COLO829 (cell line): Measurements from ENCODE around the gene SUPT3H.
"Not testable (repeated sequence)": the region's sequence is repeated elsewhere in the genome, so short reads cannot be mapped to it uniquely, and the experiment has no call there.

ENCODE experiments used
- DNase-seq: peaks from one replicate; pipeline ENCODE4 v3.0.0; 2012; ENCODE audit warnings: low spot score

SUPT3H gene

DNA sequence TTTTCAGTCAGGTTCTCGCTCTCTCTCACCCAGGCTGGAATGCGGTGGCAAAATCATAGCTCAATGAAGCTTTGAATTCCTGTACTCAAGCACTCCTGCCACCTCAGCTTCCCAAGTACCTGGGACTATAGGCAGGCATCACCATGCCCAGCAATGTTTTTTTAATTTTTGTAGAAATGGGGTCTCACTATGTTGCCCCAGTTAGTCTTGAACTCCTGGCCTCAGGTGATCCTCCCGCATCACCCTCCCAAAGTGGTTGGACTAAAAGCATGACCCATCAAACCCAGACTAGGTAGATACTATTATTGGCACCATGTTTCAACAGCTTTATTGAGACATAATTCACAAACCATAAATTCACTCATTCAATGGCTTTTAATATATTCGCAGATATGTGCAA lies 122.3 kb downstream of the SUPT3H start:
- DNase-seq: no peak

DNA sequence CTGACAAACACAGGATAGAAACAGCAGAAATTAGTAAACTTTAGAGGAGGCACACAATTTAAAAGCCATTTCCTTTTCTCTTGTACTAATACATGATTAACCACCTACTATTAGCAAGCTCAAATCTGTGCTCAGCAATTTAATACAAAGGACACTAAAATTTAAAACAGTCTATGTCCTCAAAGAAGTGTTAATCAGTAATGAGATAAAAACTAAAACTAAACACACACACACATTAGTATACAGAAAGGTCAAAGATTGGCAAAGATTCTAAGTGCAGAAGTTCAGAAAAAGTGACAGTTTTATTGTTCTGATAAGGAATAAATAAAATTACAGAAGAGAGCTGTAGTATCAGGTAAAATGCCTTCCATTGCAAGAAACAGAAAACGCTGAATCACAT lies 123.5 kb downstream of the SUPT3H start:
- DNase-seq: no peak

DNA sequence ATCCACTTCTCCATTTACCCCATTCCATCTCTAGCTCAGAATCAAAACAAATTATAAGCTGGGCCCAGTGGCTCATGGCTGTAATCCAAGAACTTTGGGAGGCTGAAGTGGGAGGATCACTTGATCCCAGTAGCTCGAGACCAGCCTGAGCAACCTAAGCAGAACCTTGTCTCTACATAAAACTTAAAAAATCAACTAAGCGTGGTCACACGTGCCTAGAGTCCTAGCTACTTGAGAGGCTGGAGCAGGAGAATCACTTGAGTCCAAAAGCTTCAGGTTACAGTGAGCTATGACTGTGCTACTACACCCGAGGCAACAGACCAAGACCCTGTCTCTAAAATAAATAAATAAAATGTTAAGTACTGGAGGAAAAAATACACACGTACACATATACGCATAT lies 124.3 kb downstream of the SUPT3H start:
- no peak for DNase-seq

DNA sequence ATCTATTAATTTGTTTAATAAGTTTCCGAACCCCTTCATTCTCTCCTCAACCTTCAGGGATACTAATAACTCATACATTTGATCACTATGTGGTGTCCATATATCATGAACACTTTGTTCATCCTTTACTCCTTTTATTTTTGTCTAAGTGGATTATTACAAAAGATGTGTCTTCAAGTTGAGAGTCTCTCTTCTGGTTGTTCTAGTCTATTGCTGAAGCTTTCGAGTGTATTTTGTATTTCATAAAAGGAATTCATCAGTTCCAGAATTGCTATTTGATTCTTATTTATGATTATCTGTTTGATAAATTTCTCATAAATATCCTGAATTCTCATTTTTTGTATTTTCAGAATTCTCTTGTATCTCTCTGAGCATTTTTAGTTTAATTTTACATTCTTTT lies 146.1 kb downstream of the SUPT3H start:
- no peak for DNase-seq

DNA sequence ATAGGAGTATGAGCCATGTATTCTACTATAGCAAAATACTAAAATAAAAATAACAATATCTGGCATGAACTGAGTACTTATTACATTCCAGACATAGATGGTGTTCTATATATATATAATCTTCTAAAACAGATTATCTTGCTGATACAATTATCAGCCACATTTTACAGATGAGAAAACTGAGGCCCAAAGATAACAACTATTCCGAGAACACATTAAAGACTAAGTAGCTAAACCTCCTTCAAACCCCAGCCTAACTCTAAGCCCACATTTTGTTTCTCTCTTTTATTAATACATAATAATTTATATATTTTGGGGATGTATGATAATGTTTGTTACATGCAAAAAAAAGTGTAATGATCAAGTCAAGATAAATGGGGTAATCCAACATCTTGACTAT lies 148.3 kb downstream of the SUPT3H start:
- no peak for DNase-seq

DNA sequence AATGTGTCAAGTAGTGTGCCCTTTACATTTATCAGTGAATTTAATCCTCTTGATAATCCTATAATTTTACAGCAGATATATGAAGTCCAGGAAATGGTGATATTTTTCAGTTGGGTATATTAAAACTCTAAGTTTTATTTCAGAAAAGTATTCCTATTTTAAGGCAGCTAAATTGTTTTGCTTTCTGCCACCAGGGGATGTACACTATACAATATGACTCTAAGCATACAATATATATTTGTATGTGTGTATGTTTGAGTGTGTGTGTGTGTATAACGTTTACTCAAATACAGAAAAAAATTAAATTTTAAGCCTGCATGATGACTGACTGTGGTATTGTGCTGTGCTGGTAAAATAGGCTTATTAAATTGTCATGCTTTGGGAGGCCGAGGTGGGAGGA lies 151.7 kb downstream of the SUPT3H start:
- DNase-seq: no peak

DNA sequence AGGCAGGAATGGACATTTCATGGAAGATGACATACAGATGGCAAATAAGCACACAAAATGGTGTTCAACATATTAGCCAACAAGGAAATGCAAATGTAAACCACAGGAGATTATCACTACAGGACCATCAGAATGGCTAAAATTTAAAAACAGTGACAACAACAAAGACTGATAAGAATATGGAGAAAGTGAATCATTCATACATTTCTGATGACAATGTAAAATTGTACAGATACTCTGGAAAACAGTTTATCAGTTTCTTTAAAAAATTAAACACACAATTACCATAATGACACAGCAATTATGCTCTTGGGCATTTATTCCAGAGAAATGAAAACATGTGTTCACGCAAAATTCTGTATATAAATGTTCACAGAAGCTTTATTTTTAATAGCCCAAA lies 155.4 kb downstream of the SUPT3H start:
- no peak for DNase-seq

DNA sequence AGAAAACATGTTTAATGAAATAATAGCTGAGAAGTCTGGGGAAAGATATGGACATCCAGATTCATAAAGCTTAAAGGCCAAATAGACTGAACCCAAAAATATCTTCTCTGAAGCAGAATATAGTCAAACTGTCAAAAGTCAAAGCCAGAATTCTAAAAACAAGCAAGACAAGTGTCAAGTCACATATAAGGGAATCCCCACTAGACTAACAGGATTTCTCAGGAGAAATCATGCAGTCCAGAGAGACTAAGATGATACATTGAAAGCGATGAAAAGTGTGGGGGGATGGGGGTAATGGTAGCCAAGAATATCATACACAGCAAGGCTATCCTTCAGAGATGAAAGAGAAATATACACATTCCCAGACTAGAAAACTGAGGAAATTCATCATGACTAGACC lies 162.0 kb downstream of the SUPT3H start:
- DNase-seq: no peak

DNA sequence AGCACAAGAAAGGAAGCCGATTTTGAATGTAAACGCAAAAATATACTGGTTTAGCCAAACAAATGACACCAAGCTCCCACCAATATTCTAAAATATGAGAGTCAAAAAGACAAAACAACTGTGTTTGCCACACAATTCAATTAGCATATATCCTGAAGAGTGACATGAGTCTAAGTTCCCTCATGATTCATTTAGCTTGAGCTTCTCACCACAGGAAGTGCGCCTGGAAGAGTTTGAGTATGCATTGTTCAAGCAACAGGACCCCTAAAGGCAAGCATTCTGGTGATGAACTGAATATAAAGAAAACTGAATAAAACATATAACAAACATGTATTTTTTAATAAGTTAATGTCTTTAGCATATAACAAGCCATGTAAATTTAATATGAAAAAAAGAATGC lies 164.8 kb downstream of the SUPT3H start:
- DNase-seq: no peak

DNA sequence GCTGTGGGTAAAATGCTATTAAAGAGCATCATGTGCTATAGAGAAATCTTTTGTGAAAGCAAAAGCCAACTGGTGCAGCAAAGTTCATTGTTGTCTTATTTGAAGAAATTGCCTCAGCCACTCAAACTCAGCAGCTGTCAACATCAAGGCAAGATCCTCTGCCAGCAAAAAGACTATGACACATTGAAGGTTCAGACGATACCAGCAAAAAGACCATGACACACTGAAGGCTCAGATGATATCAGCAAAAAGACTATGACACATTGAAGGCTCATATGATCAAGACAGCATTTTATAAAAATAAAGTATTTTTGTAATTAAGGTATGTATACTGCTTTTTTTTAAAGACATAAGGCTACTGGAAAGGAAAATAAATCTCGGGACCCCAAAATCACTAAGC lies 168.0 kb downstream of the SUPT3H start:
- no peak for DNase-seq

DNA sequence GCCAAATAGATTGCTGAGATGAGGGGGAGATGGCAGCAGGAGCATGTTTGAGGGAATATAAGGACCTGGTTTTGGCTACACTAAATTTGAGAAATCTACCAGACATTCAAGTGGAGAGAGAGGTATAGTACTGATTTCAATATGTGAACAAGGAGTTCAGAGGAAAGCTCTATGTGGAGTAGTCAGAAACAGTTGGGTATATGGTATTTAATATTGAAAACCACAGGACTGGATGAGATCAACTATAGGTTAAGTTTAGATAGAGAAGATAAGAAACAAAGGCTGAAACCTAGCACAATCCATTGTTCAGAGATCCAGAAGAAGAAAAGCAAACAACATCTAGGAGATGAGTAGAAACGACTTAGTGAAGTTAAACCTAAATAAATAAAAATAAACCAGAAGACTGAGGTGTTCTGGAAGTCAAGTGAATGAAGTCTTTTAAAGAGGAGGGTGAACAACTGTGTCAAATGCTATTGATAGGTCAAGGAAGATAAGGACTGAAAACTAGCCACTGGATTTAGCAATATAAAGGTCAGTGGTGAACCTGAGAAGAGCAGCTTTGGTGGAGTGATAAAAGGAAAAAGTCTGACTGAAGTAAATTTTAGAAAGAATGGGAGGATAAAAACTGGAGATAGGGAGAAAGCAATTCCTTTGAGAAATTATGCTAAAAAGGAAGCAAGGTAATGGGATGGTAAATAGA lies 170.8 kb downstream of the SUPT3H start:
- DNase-seq: no peak

DNA sequence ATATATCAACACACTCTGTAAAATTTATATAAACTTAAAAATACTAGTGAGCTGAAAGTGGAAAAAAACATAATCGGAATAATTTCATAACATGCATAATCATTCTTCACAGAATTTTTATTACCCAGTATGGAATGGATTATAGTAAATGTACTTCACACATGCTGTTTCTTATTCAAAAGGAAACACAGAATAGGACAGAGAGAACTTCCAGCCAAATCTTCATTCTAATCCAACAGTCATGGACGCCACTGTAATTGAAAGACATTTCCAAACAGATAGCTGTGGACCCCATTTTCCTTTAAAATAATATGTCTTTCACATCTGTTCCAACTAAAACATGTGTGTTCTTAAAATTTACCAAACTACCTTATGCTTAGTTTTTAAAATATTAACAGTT lies 176.2 kb downstream of the SUPT3H start:
- DNase-seq: no peak

DNA sequence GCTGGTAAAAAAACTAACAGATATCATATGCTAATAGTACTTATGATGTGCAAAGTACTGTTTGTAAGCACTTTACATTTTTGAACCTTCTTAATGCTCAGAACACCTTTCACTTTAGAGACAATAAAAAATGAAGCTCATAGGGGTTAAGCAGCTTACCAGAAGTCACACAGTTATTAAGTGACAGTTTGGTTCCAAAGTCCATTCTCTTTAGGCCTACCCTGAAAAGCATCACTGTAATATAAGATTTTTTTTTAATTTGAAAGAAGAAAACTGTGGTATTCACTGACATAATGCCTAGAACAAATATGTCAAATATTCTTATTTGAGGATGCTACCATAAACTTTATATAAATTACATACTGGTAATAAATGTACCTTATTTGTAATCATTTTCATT lies 177.2 kb downstream of the SUPT3H start:
- DNase-seq: no peak

DNA sequence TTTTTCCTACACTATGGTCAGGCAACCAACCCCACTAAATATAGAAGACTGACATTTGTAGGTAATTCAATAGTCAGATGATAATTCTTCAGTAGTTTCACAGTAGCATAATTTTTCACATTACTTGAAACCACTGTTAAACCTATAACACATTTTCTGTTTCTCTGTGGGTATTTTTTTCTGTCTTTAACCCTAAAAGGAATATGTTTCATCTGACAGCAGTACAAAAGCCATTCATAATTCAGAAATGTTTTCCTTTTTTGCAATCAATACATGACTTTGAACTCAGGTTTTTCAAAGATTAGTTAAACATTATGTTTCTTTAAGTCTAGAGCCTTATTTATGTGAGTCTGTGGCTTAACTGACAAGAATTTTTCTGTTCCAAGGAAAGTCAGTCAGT lies 178.2 kb downstream of the SUPT3H start:
- DNase-seq: no peak

DNA sequence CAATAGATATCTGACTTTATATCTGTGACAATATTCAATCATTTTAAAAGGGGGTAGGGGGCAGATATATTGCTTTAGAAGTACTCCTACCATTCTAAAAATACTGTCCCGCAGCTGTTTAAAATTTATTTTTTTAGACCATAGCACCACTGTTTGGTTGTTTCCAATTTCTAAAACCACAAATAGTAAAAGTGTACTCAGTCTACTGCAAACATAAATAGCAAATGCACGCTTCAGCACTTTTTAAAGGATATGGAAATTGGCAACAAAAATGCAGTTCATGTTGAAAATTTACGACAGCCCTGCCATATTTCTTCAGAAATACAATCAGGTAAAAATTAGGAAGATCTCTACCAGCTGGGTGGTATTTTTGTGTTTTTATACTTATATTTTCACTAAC lies 181.6 kb downstream of the SUPT3H start:
- no peak for DNase-seq

DNA sequence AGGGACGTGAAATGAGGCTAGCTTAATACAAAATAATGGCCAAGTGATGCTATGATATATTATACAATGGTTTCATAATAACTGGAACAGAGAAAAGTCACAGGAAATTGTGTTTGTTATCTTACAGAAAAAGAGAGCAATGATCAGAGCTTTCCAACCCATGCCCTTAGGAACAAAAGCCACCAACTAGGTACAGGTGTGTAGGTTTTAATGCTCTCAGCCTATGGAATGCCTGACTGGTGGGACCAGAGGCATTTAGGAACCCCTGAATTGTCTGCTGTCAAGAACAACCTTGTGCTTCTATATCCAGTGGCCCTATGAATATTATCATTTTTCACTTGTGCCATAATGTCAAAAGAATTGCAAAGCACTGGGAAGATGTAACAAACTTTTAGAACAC lies 182.6 kb downstream of the SUPT3H start:
- no peak for DNase-seq

DNA sequence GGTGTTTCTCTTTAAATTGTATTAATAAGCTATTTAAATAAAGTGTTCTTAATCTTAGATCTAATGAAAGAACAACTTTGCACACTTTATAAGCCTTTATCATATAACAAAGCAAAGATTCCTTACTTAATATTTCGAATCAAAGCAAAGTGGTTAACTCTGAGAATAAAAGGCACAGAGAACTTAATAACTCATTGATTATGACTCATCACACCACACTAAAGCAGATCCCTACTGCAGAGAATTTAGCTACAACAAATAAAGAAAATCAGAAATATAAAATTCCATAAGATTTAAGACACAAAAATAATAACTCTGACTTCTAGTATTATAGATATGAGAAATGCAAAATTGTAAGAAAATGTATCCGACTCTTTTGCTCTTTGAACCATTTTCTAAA lies 185.2 kb downstream of the SUPT3H start:
- DNase-seq: no peak

DNA sequence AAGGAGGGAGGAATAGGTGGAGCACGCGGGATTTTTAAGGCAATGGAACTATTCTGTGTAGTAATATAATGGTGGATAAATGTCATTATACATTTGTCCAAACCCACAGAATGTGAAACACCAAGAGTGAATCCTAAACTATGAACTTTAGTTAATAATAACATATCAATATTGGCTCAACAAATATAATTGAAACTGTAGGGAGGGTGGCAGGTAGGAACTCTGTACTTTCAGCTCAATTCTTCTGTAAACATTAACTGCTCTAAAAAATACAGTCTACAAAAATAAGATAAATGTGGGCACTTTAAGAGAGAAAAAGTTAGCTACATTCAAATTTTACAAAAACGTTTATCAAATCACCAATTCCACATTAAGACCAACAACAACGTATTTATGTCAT lies 186.3 kb downstream of the SUPT3H start:
- no peak for DNase-seq

DNA sequence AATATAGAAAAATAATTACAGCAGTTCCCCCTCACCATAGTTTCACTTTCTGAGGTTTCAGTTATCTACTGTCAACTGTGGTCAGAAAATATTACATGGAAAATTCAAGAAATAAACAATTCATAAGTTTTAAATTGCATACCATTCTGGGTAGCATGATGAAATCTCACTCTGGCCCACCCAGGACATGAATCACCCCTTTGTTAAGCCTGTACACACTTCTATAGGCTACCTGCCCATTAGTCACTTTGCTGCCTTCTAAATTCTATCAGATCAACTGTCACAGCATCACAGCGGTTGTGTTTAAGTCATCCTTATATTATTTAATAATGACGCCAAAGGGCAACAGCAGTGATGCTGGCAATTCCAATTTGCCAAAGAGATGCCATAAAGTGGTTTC lies 189.9 kb downstream of the SUPT3H start:
- DNase-seq: no peak

DNA sequence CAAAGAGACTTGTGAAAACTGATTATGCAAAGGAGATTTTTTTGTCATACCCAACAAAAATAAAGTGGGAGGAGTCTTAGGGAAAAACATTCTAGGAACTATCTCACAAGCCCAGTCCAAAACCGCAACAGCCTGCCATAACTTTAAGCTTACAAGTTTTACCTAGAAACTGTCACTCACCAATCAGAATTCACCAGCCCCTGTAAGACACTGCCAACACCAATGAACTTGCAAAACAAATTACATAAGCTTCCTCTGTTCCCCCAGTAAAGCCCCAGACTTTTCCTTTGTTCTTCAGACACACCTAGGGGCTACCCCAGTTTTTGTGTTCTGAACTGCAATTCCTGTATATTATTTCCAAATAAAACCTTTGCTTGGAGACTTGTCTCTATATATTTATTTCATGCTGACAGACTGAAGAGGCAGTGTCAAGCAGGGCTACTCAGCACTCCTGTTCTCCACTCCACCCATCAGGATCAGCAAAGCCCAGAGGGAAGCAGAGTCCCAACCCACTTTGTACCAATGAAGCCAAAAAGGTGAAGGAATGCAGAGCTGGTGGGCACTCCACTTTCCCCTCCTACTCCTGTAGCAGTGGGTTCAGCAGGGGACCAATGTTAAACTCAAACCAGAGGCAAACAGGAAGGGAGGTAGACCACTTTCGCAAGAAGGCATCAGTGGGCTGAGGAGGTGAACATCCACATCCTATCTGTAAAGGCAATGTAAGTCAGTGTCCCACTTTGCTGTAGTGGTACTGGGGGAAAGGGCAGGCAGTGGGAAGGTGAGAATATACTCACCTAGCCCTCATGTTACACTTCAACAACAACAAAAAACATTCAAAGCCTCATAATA lies 192.1 kb downstream of the SUPT3H start:
- DNase-seq: no peak

DNA sequence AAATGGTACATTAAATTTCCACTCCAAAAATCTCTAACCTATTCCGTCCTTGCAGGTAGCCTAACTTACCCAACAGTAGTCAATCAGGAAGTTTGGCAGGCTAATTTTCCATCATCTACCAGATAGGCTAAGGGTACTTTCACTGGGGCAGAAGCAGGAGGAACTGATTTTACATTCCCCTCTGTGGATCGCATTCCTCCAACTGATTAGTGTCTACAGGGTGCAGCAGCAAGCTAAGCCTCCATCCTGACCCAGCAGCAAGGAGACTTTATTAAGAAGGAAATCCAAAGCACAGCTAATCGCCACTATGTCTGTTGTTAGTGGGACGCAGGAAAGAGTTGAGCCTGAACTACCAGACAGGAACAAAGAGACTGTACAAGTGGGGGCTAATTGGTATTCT lies 192.8 kb downstream of the SUPT3H start:
- no peak for DNase-seq

DNA sequence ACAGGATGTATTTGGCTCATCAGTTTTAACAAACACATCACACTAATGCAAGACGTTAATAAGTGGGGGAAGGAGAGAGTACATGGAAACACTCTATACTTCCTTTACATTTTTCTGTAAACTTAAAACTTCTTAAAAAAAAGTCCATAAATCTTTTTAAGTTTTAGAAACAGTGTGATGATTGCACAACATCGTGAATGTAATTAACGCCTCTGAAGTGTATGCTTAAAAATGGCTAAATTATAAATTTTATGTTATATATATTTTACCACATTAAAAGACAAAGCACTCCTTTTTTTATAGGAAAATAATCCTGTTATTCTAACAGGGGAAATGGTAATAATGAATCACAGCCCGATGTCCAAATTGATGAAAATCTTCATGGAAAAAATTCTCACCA lies 193.7 kb downstream of the SUPT3H start:
- no peak for DNase-seq

DNA sequence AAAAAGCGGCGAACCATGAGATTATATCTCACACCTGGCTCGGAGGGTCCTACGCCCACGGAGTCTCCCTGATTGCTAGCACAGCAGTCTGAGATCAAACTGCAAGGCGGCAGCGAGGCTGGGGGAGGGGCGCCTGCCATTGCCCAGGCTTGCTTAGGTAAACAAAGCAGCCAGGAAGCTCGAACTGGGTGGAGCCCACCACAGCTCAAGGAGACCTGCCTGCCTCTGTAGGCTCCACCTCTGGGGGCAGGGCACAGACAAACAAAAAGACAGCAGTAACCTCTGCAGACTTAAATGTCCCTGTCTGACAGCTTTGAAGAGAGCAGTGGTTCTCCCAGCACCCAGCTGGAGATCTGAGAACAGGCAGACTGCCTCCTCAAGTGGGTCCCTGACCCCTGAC lies 201.4 kb downstream of the SUPT3H start:
- DNase-seq: not testable (repeated sequence)

DNA sequence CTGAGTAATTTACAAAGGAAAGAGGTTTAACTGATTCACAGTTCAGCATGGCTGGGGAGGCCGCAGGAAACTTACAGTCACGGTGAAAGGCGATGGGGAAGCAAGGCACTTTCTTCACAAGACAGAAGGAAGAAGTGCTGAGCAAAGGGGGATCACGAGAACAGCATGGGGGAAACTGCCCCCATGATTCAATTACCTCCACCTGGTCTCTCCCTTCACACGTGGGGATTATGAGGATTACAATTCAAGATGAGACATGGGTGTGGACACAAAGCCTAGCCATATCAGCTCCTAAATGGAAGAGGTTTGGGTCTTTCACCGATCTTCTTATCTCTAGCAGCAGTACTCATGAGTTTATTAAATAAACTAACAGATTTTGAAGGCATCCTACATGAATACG lies 202.5 kb downstream of the SUPT3H start:
- no peak for DNase-seq
